Neural cell (in vitro differentiated cells): Measurements from ENCODE around the gene ERBB4.

ENCODE experiments used
- EZH2 ChIP-seq: fragments of 200-600, 300-800 bp; shearing (Covaris generic), sonication (generic); IDR thresholded peaks from 2 replicates; pipeline ENCODE4 v1.6.1; 2014; ENCODE audit warnings: antibody characterized with exemption, low read length, borderline replicate concordance, mild to moderate bottlenecking; ENCODE audit not compliant: insufficient read depth, poor library complexity, severe bottlenecking
- POLR2AphosphoS5 ChIP-seq: IDR thresholded peaks from 2 replicates; pipeline ENCODE4 v1.6.1; 2012
- RAD21 ChIP-seq: fragments of 450-650 bp; conservative IDR thresholded peaks from 2 replicates; pipeline ENCODE4 v1.6.1; 2014; ENCODE audit warnings: antibody characterized with exemption, mild to moderate bottlenecking, moderate library complexity
- TAF1 ChIP-seq: IDR thresholded peaks from 2 replicates; pipeline ENCODE4 v1.6.1; 2012; ENCODE audit warnings: low read depth
- TF ChIP-seq, protein P1 (sequence below): fragments of 450-650 bp; IDR thresholded peaks from 2 replicates; pipeline ENCODE4 v1.5.1; 2014; ENCODE audit warnings: antibody characterized with exemption, mild to moderate bottlenecking, moderate library complexity; ENCODE audit not compliant: poor library complexity, severe bottlenecking

DNA sequence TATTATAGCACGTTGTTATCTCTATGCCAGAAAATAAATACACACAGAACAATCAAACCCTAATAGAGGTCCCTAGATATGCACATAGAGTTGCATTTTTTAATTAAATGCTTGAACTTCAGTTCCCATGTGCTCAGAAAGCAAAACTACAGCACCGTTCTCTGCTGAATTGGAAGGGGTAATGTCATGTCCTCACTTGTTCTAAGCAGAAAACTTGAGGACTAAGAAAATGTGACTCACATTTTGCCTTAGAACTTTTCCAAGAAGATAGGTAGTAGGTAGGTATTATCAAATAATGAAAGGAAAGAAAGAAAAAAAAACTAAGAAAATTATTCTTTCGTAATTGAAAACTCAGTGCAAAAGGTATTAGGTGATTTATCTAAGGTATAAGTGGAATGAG lies 607.3 kb downstream of the ERBB4 start:
- TF ChIP-seq, protein P1, sequence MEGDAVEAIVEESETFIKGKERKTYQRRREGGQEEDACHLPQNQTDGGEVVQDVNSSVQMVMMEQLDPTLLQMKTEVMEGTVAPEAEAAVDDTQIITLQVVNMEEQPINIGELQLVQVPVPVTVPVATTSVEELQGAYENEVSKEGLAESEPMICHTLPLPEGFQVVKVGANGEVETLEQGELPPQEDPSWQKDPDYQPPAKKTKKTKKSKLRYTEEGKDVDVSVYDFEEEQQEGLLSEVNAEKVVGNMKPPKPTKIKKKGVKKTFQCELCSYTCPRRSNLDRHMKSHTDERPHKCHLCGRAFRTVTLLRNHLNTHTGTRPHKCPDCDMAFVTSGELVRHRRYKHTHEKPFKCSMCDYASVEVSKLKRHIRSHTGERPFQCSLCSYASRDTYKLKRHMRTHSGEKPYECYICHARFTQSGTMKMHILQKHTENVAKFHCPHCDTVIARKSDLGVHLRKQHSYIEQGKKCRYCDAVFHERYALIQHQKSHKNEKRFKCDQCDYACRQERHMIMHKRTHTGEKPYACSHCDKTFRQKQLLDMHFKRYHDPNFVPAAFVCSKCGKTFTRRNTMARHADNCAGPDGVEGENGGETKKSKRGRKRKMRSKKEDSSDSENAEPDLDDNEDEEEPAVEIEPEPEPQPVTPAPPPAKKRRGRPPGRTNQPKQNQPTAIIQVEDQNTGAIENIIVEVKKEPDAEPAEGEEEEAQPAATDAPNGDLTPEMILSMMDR: no peak
- TF ChIP-seq RAD21 (no peak), TAF1 (no peak), EZH2 (no peak), POLR2AphosphoS5 (no peak)
